ENCODE measurements around the gene ICAM5.

The ICAM5 gene

GRCh38 chr19:10283301-10284064, 6.3 kb upstream of the ICAM5 start:
- Histone ChIP-seq H3K9me3 (ENCODE audit: control insufficient read depth, low read length) (no peaks in the 10 kb centered on the region), H3K4me2 (ENCODE audit: low read length) (no peak overlapping the region), H3K9ac (no peak overlapping the region), H3K79me2 (no peaks in the 10 kb centered on the region), H2AFZ (no peak overlapping the region), H3K27ac (no peak overlapping the region), H3K36me3 (ENCODE audit: control insufficient read depth, insufficient read depth, low read length) (no peaks in the 10 kb centered on the region), H3K4me3 (ENCODE audit: low read depth, low read length) (no peak overlapping the region), H3K4me1 (no peaks in the 10 kb centered on the region), H3K27me3 (ENCODE audit: control insufficient read depth, insufficient read depth, low read length) (no peaks in the 10 kb centered on the region)
- no peak for TF ChIP-seq CTCF (IDR thresholded peaks at IDR 0.05)

GRCh38 chr19:10284065-10284959, 5.4 kb upstream of the ICAM5 start:
- no peak for TF ChIP-seq CTCF (IDR thresholded peaks at IDR 0.05)
- Histone ChIP-seq H3K36me3 (ENCODE audit: control insufficient read depth, insufficient read depth, low read length) (no peaks in the 10 kb centered on the region), H3K27me3 (ENCODE audit: control insufficient read depth, insufficient read depth, low read length) (no peaks in the 10 kb centered on the region), H3K27ac (no peak overlapping the region), H2AFZ (no peak overlapping the region), H3K4me1 (peaks cover 1% of the 10 kb centered on the region), H3K9me3 (ENCODE audit: control insufficient read depth, low read length) (no peaks in the 10 kb centered on the region), H3K4me2 (ENCODE audit: low read length) (no peak overlapping the region), H3K79me2 (no peaks in the 10 kb centered on the region), H3K9ac (no peak overlapping the region), H3K4me3 (ENCODE audit: low read depth, low read length) (no peak overlapping the region)

- no peak overlapping the region for H3K27ac ChIP-seq
- no peaks in the 10 kb centered on the region for H3K9me3 ChIP-seq (ENCODE audit: control insufficient read depth, low read length)
- no peaks in the 10 kb centered on the region for H3K79me2 ChIP-seq
- no peak overlapping the region for H3K9ac ChIP-seq
- H3K27me3 ChIP-seq (ENCODE audit: control insufficient read depth, insufficient read depth, low read length) = no peaks in the 10 kb centered on the region
- TF ChIP-seq CTCF (IDR thresholded peaks at IDR 0.05) = no peak
- H3K4me1 ChIP-seq = peaks cover 3% of the 10 kb centered on the region
- H3K4me3 ChIP-seq (ENCODE audit: low read depth, low read length) = no peak overlapping the region
- no peaks in the 10 kb centered on the region for H3K36me3 ChIP-seq (ENCODE audit: control insufficient read depth, insufficient read depth, low read length)
- H2AFZ ChIP-seq = no peak overlapping the region
- no peak overlapping the region for H3K4me2 ChIP-seq (ENCODE audit: low read length)
These were observed 4.8 kb upstream of the ICAM5 start for GRCh38 chr19:10284960-10285278.

GRCh38 chr19:10285393-10285792, 4.4 kb upstream of the ICAM5 start:
- no peak for TF ChIP-seq CTCF (IDR thresholded peaks at IDR 0.05)
- H3K79me2 ChIP-seq = no peaks in the 10 kb centered on the region
- H3K4me2 ChIP-seq (ENCODE audit: low read length) = no peak overlapping the region
- peaks cover 3% of the 10 kb centered on the region for H3K4me1 ChIP-seq
- H2AFZ ChIP-seq = no peak overlapping the region
- H3K4me3 ChIP-seq (ENCODE audit: low read depth, low read length) = no peak overlapping the region
- H3K9me3 ChIP-seq (ENCODE audit: control insufficient read depth, low read length) = no peaks in the 10 kb centered on the region
- H3K36me3 ChIP-seq (ENCODE audit: control insufficient read depth, insufficient read depth, low read length) = no peaks in the 10 kb centered on the region
- H3K9ac ChIP-seq = no peak overlapping the region
- H3K27ac ChIP-seq = no peak overlapping the region
- H3K27me3 ChIP-seq (ENCODE audit: control insufficient read depth, insufficient read depth, low read length) = no peaks in the 10 kb centered on the region
